PC-3 (cell line): ENCODE measurements around the gene TYK2.

Experiments used
- CTCF ChIP-seq: fragments of 300-600 bp; sonication (generic); conservative IDR thresholded peaks from 2 replicates; pipeline ENCODE4 v1.5.1; 2017; ENCODE audit warnings: antibody characterized with exemption, low read depth, mild to moderate bottlenecking, low read length
- EZH2phosphoT487 ChIP-seq: fragments of 300-600 bp; sonication (generic); IDR thresholded peaks from 2 replicates; pipeline ENCODE4 v1.6.1; 2018; ENCODE audit warnings: mild to moderate bottlenecking, antibody characterized with exemption, low read length, borderline replicate concordance

- TF ChIP-seq CTCF (no peak), EZH2phosphoT487 (no peak)
Observed at GRCh38 chr19:10344780-10345179, 35.6 kb downstream of the TYK2 start.
